ENCODE data around the gene LRRC47. TPM values are rescaled to one million over a fixed set of nuclear protein-coding genes. Genes with fewer than 3 reads are reported as not detected.

The LRRC47 gene
- total and polyA plus RNA-seq, 2 of the 13 experiments (the other 11 are each of a cell fraction or from before 2014, with no cell fraction given), result 18.3 to 52.5 TPM

- WGBS (ENCODE audit: low lambda C conversion rate), result 2% methylated on average over 9 of the region's 53 CpGs
- Histone ChIP-seq H4K20me1 (ENCODE audit: insufficient read depth, low read length) (0 out of 2 replicates have a peak, but pooled peaks cover 10% of the 10 kb centered on the region), H3K79me2 (ENCODE audit: insufficient read depth, low read length) (peaks cover 30% of the 10 kb centered on the region), H3K36me3 (replicated peaks in 1 of 2; ENCODE audit: control insufficient read depth in 1 of 2, insufficient read depth in 2 of 2, low read length in 2 of 2) (peaks cover 1 to 6% of the 10 kb centered on the region in 2 experiments; a peak in 2 of 5 replicates), H3K27ac (ENCODE audit: extremely low read length, insufficient read depth, low read length) (peak overlapping the region; percentile 77), H3K4me2 (ENCODE audit: low read depth, low read length) (peak overlapping the region; percentile 86), H2AFZ (ENCODE audit: low read length) (no peak overlapping the region), H3K4me1 (ENCODE audit: insufficient read depth, low read length) (peaks cover 39% of the 10 kb centered on the region), H3K4me3 (replicated peaks in 1 of 3; ENCODE audit: insufficient read depth in 1 of 3, low read depth in 2 of 3, low read length in 3 of 3) (peak overlapping the region; percentile 91 to 95 (median 92)), H3K9me3 (ENCODE audit: low read length) (no peaks in the 10 kb centered on the region), H3K27me3 (ENCODE audit: control insufficient read depth in 1 of 2, insufficient read depth in 2 of 2, low read length in 2 of 2) (peaks cover 0 to 4% of the 10 kb centered on the region in 2 experiments; a peak in 2 of 5 replicates), H3K9ac (ENCODE audit: insufficient read depth, low read depth, low read length) (peak overlapping the region; percentile 90)
- no TSS peak for BruUV-seq (replicated peaks)
- ChIA-PET CTCF (ENCODE audit: low intra/inter-chr PET ratio, low total read pairs) (interaction anchor here (2.1 kb wide), 1 partner anchor 10 kb away, joined by 5 read pairs; no protein-coding TSS in a partner anchor), POLR2A (interaction anchor here (0.9 to 2.7 kb wide), 7 partner anchors 9 to 108 kb away, joined by 3 to 20 read pairs (median 4); no protein-coding TSS in a partner anchor)
- intact Hi-C loops (cut with micrococcal nuclease; ENCODE audit: unreplicated experiment), result loop anchor here (1.0 kb wide), 1 partner anchor 20 kb away; no protein-coding TSS in a partner anchor
- peak; percentile 18 for DNase-seq (ENCODE audit: low spot score)
- FAIRE-seq, result no peak
- peak; percentile 26 for ATAC-seq
- in situ Hi-C loops (cut with HindIII; ENCODE audit: extremely low pct_ligation_motif_present, low pct_unique_long_range_greater_than_20kb), result no loop called here
- TF ChIP-seq HES4 (CRISPR knock-in tag; IDR thresholded peaks at IDR 0.05; ENCODE audit: borderline replicate concordance) (peak; percentile 84; the same call in 1 of the 2 replicates), ZNF670 (CRISPR knock-in tag; IDR thresholded peaks at IDR 0.05; ENCODE audit: borderline replicate concordance) (no peak), ZFYVE20 (CRISPR knock-in tag; IDR thresholded peaks at IDR 0.05; ENCODE audit: borderline replicate concordance, low read depth) (no peak), FOSL1 (CRISPR knock-in tag; IDR thresholded peaks at IDR 0.05; ENCODE audit: borderline replicate concordance) (no peak), SAFB2 (CRISPR knock-in tag; IDR thresholded peaks at IDR 0.05; ENCODE audit: borderline replicate concordance, low read depth) (peak; percentile 90; the same call in 1 of the 2 replicates), KAT7 (CRISPR knock-in tag; IDR thresholded peaks at IDR 0.05; ENCODE audit: borderline replicate concordance) (no peak), MEF2D (CRISPR knock-in tag; IDR thresholded peaks at IDR 0.05) (no peak), KIAA2018 (CRISPR knock-in tag; IDR thresholded peaks at IDR 0.05; ENCODE audit: borderline replicate concordance) (no peak), ZNF776 (CRISPR knock-in tag; IDR thresholded peaks at IDR 0.05) (no peak; the same call in 1 of the 2 replicates), ZNF383 (CRISPR knock-in tag; IDR thresholded peaks at IDR 0.05; ENCODE audit: borderline replicate concordance) (no peak)
Observed at GRCh38 chr1:3795453-3796214, 664 bp downstream of the LRRC47 start.
